Measurements from ENCODE around the gene PIGN. TPM values are rescaled to one million over a fixed set of nuclear protein-coding genes. Genes with fewer than 3 reads are reported as not detected.

Gene PIGN
- total RNA-seq, 3 donors from 2014 or later = 15.9 to 18.9 (median 17.1) TPM

DNA sequence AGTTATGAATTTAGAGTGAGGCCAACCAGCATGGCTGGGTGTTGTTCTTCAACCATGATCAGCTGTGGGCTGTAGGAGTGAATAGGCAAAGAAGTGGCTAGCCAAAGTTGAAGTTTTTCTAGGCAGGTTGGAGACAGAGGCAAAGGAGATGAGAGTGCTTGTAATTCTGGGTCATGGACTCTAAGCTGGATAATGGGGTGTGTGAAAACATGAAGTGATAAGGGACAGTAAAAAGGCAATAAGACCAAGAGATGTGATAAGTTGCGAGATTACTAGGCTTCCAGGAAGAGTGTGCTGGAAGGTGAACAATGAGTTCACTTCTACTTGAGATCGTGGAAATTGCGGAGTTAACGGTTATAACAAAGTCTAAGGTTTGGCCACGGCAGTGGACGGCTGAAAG, 175.4 kb downstream of the PIGN start:
- Mint-ChIP-seq H3K4me1 (ENCODE audit: low read depth) (no peaks in the 10 kb centered on the region), H3K9me3 (peaks cover 6% of the 10 kb centered on the region), H3K4me3 (no peak overlapping the region), H3K36me3 (ENCODE audit: insufficient read depth) (no peaks in the 10 kb centered on the region), H3K27me3 (ENCODE audit: low read depth) (peaks cover 5% of the 10 kb centered on the region)
- DNase-seq = no peak
- no peak for ATAC-seq

DNA sequence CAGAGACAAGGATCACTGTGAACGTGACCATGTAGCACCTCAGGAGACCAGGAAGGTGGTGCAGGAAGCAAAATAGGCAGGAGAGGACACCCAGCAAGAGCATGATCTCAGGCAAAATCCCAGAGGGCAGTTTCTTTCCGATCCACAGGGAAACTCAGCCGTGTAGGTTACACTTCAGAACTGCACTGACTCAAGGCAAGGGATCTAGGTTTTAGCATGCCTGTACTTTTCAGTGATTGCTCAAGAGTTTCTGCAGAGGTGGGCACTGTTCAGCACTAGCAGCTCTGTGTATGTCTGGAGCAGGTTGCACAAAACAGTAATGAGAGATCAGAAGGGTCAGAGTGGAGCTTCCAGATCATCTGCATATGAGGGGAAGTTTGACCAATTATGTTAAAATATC, 177.3 kb downstream of the PIGN start:
- Mint-ChIP-seq H3K9me3 (peaks cover 16% of the 10 kb centered on the region), H3K27me3 (ENCODE audit: low read depth) (peaks cover 5% of the 10 kb centered on the region), H3K4me3 (no peak overlapping the region), H3K4me1 (ENCODE audit: low read depth) (no peaks in the 10 kb centered on the region), H3K36me3 (ENCODE audit: insufficient read depth) (no peaks in the 10 kb centered on the region)
- ATAC-seq (no peak), DNase-seq (no peak)

DNA sequence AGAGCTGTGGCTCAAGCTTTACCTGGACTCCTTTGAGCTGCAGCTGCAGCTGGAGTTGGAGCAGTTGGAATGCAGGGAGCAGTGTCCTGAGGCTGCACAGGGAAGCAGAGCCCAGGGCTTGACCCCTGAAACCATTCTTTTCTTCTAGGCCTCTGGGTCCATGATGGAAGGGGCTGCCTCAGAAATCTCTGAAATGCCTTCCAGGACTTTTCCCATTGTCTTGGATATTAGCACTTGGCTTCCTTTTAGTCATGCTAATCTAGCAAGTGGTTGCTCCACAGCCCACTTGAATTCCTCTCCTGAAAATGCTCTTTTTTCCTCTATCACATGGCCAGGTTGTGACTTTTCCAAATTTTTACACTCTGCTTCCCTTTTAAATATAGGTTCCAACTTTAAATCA, 185.5 kb downstream of the PIGN start:
- Mint-ChIP-seq H3K36me3 (ENCODE audit: insufficient read depth) (no peaks in the 10 kb centered on the region), H3K9me3 (peaks cover 22% of the 10 kb centered on the region), H3K27me3 (ENCODE audit: low read depth) (no peaks in the 10 kb centered on the region), H3K4me3 (no peak overlapping the region), H3K4me1 (ENCODE audit: low read depth) (no peaks in the 10 kb centered on the region)
- ATAC-seq (no peak), DNase-seq (no peak)

DNA sequence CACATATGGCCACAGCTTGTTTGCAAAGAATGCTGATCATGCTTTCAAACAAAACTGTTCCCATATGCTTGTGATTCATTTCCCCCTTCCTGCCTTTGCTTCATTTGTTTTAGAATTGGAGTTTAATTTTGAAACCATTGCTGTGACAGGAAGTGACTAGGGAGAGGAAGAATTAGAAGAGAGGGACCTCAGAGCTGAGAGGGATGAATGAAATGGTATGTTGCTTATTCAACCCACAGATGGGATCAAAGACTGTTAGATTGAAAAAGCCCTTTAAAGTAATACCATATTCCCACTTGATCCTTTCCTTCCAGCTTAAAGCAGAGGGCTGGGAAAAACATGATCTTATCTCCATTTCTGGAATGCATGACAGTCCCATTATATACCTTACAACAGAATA, 187.9 kb downstream of the PIGN start:
- Mint-ChIP-seq H3K36me3 (ENCODE audit: insufficient read depth) (no peaks in the 10 kb centered on the region), H3K4me1 (ENCODE audit: low read depth) (no peaks in the 10 kb centered on the region), H3K9me3 (peaks cover 12% of the 10 kb centered on the region), H3K27me3 (ENCODE audit: low read depth) (no peaks in the 10 kb centered on the region), H3K4me3 (no peak overlapping the region)
- ATAC-seq = no peak
- no peak for DNase-seq

DNA sequence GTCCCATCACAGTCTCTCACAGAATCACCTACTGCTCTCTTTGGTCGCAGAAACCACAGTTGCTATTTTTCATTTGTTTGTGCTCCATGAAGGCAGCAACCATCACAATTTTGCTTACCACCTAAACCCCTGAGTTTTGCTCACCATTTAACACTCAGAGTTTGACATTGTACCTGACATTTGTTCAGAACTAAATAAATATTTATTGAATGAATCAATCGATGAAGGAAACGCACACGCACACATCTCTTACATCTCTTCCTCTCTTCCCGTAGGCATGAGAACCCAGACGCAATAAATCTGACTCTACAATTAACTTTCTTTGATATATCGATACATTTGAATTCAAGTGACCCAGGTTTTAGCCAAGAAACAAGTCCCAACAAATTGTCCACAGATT, 188.5 kb downstream of the PIGN start:
- H3K4me1 Mint-ChIP-seq (ENCODE audit: low read depth) = no peaks in the 10 kb centered on the region
- no peak overlapping the region for H3K4me3 Mint-ChIP-seq
- no peak for DNase-seq
- no peaks in the 10 kb centered on the region for H3K27me3 Mint-ChIP-seq (ENCODE audit: low read depth)
- H3K9me3 Mint-ChIP-seq = peaks cover 12% of the 10 kb centered on the region
- ATAC-seq = no peak
- no peaks in the 10 kb centered on the region for H3K36me3 Mint-ChIP-seq (ENCODE audit: insufficient read depth)

DNA sequence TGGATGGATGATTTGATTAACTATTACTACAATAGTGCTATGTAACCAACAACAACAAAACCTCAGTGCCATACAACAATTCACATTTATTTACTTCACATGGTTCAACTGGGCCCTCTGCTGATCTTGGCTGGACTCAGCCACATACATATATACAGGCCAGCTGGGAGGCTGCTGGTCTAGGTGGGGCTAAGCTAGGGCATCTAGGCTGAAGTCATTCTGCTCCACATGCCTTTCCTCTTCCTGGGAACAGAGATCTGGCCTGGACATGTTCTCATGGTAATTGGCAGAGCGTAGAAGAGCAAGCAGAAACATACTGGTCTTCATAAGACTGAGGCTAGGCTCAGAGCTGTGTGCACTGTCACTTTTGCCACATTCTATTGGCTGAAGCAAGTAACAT, 191.2 kb downstream of the PIGN start:
- Mint-ChIP-seq H3K4me3 (no peak overlapping the region), H3K27me3 (ENCODE audit: low read depth) (no peaks in the 10 kb centered on the region), H3K4me1 (ENCODE audit: low read depth) (peaks cover 5% of the 10 kb centered on the region), H3K36me3 (ENCODE audit: insufficient read depth) (no peaks in the 10 kb centered on the region), H3K9me3 (peaks cover 6% of the 10 kb centered on the region)
- ATAC-seq (no peak), DNase-seq (no peak)

DNA sequence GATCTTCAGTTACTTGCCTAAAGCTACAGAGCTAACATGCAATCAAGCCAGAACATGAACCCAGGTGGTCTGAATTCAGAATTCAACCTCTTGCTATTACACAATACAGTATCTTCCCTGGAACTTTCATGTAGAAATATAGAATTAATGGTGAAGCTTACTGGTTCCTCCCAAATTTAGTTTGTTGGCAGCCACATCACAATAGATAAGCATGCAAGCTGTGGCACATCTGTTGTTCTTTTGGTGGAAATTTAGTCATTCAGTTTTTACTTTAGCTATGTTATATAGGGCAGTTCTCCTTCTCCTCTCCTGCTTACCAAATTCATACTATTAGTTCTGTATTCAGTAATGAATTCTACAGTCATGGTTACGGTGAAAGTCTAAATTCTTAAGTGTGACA, 193.0 kb downstream of the PIGN start:
- Mint-ChIP-seq H3K27me3 (ENCODE audit: low read depth) (peaks cover 2% of the 10 kb centered on the region), H3K9me3 (no peaks in the 10 kb centered on the region), H3K4me1 (ENCODE audit: low read depth) (peaks cover 5% of the 10 kb centered on the region), H3K4me3 (no peak overlapping the region), H3K36me3 (ENCODE audit: insufficient read depth) (no peaks in the 10 kb centered on the region)
- no peak for ATAC-seq
- DNase-seq = no peak

DNA sequence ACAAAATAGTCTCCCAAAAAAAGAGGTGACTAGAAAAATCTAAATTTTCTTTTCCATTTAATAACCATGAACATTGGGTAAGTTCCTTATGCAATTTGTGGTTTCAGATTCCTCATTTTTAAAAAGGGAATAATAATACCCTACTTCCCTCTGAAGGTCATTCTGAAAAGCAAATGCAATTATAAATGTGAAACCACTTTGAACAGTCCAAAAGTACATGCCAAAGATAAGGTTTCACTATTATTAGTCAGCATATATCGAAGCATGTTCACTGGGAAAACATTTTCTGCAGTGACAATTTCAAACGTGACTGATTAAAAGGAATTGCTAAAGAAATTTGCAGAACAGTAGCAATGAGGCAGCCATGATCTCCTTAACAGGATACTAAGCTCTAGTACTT, 193.9 kb downstream of the PIGN start:
- no peaks in the 10 kb centered on the region for H3K9me3 Mint-ChIP-seq
- no peak for ATAC-seq
- DNase-seq = no peak
- H3K4me1 Mint-ChIP-seq (ENCODE audit: low read depth) = peaks cover 5% of the 10 kb centered on the region
- no peak overlapping the region for H3K4me3 Mint-ChIP-seq
- no peaks in the 10 kb centered on the region for H3K36me3 Mint-ChIP-seq (ENCODE audit: insufficient read depth)
- H3K27me3 Mint-ChIP-seq (ENCODE audit: low read depth) = peaks cover 3% of the 10 kb centered on the region

DNA sequence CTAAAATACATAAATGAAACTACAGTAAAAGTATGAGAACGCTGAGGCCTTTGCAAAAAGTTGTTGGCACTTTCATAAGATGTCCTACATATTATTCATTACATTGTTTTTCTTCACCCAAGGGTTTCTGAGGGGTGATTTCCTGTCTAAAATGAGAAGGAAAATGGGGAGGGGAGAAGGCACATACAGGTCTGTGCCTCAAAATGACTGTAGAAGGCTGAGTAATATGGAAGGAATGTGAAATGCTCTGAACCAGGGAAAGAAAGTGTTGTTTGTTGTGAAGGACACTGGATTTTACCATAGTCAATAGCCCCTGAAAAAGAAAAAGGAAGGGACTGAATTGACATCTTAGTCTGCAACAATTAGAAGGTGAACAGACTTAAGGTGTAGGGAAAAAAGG, 194.6 kb downstream of the PIGN start:
- H3K36me3 Mint-ChIP-seq (ENCODE audit: insufficient read depth) = no peaks in the 10 kb centered on the region
- DNase-seq (no peak), ATAC-seq (no peak)
- H3K9me3 Mint-ChIP-seq = no peaks in the 10 kb centered on the region
- H3K4me1 Mint-ChIP-seq (ENCODE audit: low read depth) = peaks cover 5% of the 10 kb centered on the region
- no peak overlapping the region for H3K4me3 Mint-ChIP-seq
- H3K27me3 Mint-ChIP-seq (ENCODE audit: low read depth) = peaks cover 3% of the 10 kb centered on the region

DNA sequence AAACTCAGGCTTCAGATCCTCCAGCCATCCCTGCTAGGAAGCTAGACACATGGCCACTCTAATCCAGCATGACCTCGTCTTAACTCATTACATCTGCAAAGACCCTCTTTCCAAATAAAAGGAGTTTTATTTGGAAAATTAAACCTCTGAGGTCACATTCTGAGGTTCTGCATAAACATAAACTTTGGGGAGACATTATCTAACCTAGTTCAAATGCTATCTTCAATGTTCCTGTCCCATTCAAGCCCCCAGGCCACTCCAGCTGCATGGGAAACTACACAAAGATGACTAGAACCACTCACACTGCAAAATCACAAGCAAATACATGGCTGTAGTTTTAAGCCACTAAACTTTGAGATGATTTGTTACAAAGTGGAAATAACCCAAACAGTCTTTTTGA, 195.0 kb downstream of the PIGN start:
- H3K4me3 Mint-ChIP-seq = no peak overlapping the region

DNA sequence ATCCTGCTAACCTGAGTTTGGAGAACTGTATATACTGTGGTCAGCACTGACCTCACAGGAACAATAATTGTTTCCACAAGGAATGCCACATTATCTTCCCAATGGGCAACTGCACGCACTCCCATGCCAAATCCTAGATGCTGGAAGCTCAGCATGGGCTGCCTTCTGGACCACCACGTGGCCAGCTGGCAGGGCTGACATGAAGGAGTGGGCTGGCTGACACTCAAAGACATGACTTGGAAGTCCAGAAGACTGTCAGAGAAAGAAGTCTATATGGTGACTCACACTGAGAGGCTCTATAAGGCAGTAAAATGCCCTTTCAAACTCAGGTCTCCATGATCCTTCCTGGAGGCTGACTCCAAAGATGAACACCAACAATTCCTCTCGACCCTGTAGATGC, 195.7 kb downstream of the PIGN start:
- no peaks in the 10 kb centered on the region for H3K36me3 Mint-ChIP-seq (ENCODE audit: insufficient read depth)
- ATAC-seq = no peak
- H3K9me3 Mint-ChIP-seq = no peaks in the 10 kb centered on the region
- H3K4me1 Mint-ChIP-seq (ENCODE audit: low read depth) = peaks cover 5% of the 10 kb centered on the region
- DNase-seq = no peak
- peaks cover 3% of the 10 kb centered on the region for H3K27me3 Mint-ChIP-seq (ENCODE audit: low read depth)
- H3K4me3 Mint-ChIP-seq = no peak overlapping the region

More for the DNA sequence above, 195.0 kb downstream of the PIGN start:
- ATAC-seq (no peak), DNase-seq (no peak)
- Mint-ChIP-seq H3K36me3 (ENCODE audit: insufficient read depth) (no peaks in the 10 kb centered on the region), H3K27me3 (ENCODE audit: low read depth) (peaks cover 3% of the 10 kb centered on the region), H3K4me1 (ENCODE audit: low read depth) (peaks cover 5% of the 10 kb centered on the region), H3K9me3 (no peaks in the 10 kb centered on the region)

Other genes with a start within 250 kb of the PIGN start
- 10 to 100 TPM; 14.6 to 20.2 (median 18.8) TPM for gene RELCH, start 199 bp upstream of the PIGN start, total RNA-seq
- 1 to 10 TPM; 1.3 to 2.9 (median 1.7) TPM for gene TNFRSF11A, start 138.3 kb upstream of the PIGN start, total RNA-seq